Mesothelial cell of epicardium (in vitro differentiated cells): ENCODE results near the gene APOD. TPM values are rescaled to one million over a fixed set of nuclear protein-coding genes. Genes with fewer than 3 reads are reported as not detected.

ENCODE experiments used
- DNase-seq, 2 experiments: peaks; one replicate each; pipeline ENCODE4 v3.0.0; 2021; ENCODE audit warnings: low spot score in 2 of 2; ENCODE audit not compliant: unreplicated experiment in 2 of 2
- H3K27ac Mint-ChIP-seq: 2 replicates; pipeline ENCODE4 v1.8.0; 2021; ENCODE audit warnings: mixed read lengths
- H3K27me3 Mint-ChIP-seq: 2 replicates; pipeline ENCODE4 v1.8.0; 2021; ENCODE audit warnings: low read depth, mixed read lengths
- H3K36me3 Mint-ChIP-seq: 2 replicates; pipeline ENCODE4 v1.8.0; 2021; ENCODE audit warnings: mixed read lengths
- H3K4me1 Mint-ChIP-seq: 2 replicates; pipeline ENCODE4 v1.8.0; 2021; ENCODE audit warnings: mixed read lengths
- H3K4me3 Mint-ChIP-seq: 2 replicates; pipeline ENCODE4 v1.8.0; 2021; ENCODE audit warnings: mild to moderate bottlenecking, moderate library complexity, mixed read lengths
- H3K9me3 Mint-ChIP-seq: 2 replicates; pipeline ENCODE4 v1.8.0; 2021; ENCODE audit warnings: mixed read lengths
- total RNA-seq: library from RNA; stranded (reverse); gene quantifications from 3 replicates; pipeline ENCODE4 v1.2.1, GENCODE V29; 2021
- TF ChIP-seq, protein P1 (sequence below): fragments of 200-600 bp; sonication (generic); IDR thresholded peaks from one replicate; pipeline ENCODE4 v1.5.0; 2021; ENCODE audit warnings: antibody characterized with exemption; ENCODE audit not compliant: unreplicated experiment

APOD gene
- total RNA-seq, 1 donor from 2014 or later = 0.63 TPM

DNA sequence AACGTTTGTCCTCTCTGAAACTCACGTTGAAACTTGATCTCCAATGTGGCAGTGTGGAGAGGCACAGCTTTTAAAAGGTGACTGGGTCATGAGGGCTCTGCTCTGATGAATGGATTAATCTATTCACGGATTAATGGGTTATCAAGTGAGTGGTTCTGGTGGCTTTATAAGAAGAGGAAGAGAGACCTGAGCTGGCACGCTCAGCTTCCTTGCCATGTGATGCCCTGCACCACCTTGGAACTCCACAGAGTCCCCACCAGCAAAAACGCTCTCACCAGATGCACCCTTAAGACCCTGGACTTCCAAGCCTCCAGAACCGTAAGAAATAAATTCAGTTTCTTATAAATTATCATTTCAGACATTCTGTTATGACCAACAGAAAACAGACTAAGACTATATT lies 43.2 kb downstream of the APOD start:
- no peaks in the 10 kb centered on the region for H3K27me3 Mint-ChIP-seq
- peaks cover under 1% of the 10 kb centered on the region for H3K36me3 Mint-ChIP-seq
- TF ChIP-seq, protein P1, sequence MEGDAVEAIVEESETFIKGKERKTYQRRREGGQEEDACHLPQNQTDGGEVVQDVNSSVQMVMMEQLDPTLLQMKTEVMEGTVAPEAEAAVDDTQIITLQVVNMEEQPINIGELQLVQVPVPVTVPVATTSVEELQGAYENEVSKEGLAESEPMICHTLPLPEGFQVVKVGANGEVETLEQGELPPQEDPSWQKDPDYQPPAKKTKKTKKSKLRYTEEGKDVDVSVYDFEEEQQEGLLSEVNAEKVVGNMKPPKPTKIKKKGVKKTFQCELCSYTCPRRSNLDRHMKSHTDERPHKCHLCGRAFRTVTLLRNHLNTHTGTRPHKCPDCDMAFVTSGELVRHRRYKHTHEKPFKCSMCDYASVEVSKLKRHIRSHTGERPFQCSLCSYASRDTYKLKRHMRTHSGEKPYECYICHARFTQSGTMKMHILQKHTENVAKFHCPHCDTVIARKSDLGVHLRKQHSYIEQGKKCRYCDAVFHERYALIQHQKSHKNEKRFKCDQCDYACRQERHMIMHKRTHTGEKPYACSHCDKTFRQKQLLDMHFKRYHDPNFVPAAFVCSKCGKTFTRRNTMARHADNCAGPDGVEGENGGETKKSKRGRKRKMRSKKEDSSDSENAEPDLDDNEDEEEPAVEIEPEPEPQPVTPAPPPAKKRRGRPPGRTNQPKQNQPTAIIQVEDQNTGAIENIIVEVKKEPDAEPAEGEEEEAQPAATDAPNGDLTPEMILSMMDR = no peak
- H3K27ac Mint-ChIP-seq = no peak overlapping the region
- peaks cover 42% of the 10 kb centered on the region for H3K4me1 Mint-ChIP-seq
- peak overlapping the region; percentile 21 for H3K4me3 Mint-ChIP-seq
- no peak for DNase-seq
- H3K9me3 Mint-ChIP-seq = no peaks in the 10 kb centered on the region

DNA sequence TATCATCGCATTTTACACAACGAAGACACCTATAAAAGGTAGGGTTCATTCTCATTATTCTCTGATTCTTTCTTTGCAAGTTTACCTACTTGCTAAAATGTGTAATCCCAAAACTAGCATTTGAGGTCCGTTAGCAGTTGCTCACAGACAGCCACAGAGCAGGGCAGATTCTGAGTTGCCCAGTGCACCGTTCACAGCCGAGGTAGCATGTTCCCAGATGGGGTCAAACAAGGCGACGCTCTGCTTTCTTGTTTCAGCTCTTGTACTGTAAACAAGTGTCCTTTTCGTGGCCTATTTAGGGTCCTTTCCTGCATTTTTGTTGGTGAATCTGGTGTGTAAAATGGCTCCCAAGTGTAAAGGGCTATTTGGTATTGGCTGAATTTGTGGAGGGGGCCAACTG lies 43.7 kb downstream of the APOD start:
- Mint-ChIP-seq H3K27ac (no peak overlapping the region), H3K27me3 (no peaks in the 10 kb centered on the region), H3K4me3 (peak overlapping the region; percentile 24), H3K4me1 (peaks cover 43% of the 10 kb centered on the region), H3K9me3 (no peaks in the 10 kb centered on the region), H3K36me3 (peaks cover 6% of the 10 kb centered on the region)
- TF ChIP-seq, protein P1 = no peak
- DNase-seq = no peak

DNA sequence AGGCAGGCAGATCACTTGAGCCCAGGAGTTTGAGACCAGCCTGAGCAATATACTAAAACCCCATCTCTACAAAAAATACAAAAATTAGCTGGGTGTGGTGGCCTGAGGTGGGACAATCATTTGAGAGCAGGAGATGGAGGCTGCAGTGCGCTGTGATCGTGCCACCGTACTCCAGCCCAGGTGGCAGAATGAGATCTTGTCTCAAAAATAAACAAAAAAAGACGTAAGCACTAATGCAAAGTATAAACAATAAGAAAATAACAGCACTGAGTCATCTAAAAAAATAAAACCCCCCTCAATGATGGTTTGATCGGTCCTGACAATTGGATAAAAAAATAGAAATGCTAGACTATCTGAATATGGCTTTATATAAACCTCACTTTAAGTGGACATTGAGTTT lies 44.3 kb downstream of the APOD start:
- Mint-ChIP-seq H3K27ac (no peak overlapping the region), H3K4me3 (no peak overlapping the region)

DNA sequence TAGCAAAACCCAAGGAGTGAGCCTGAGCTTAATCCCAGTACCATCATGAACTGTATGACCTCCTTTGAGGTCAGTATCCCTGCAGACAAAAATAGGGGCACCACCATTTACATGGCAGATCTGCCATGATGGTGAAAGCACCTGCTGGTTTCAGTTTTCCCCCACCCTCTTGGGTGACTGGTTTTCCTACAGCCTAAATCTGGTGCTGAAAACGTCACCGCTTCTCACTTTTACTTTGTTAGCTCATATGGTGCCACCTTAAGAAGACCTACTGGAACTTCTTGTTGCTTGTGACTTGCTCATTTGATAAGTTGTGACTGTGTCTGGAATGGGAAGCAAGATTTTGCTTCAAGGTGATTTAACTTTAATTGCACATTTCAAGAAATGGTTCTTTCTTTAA lies 45.7 kb downstream of the APOD start:
- no peaks in the 10 kb centered on the region for H3K27me3 Mint-ChIP-seq
- H3K36me3 Mint-ChIP-seq = peaks cover 7% of the 10 kb centered on the region
- TF ChIP-seq, protein P1 = no peak
- no peak overlapping the region for H3K4me3 Mint-ChIP-seq
- H3K4me1 Mint-ChIP-seq = peaks cover 35% of the 10 kb centered on the region
- DNase-seq = no peak
- H3K27ac Mint-ChIP-seq = no peak overlapping the region
- H3K9me3 Mint-ChIP-seq = no peaks in the 10 kb centered on the region

More for the DNA sequence above, 44.3 kb downstream of the APOD start:
- Mint-ChIP-seq H3K9me3 (no peaks in the 10 kb centered on the region), H3K36me3 (peaks cover 7% of the 10 kb centered on the region), H3K4me1 (peaks cover 43% of the 10 kb centered on the region), H3K27me3 (no peaks in the 10 kb centered on the region)
- DNase-seq = no peak
- TF ChIP-seq, protein P1 = no peak

DNA sequence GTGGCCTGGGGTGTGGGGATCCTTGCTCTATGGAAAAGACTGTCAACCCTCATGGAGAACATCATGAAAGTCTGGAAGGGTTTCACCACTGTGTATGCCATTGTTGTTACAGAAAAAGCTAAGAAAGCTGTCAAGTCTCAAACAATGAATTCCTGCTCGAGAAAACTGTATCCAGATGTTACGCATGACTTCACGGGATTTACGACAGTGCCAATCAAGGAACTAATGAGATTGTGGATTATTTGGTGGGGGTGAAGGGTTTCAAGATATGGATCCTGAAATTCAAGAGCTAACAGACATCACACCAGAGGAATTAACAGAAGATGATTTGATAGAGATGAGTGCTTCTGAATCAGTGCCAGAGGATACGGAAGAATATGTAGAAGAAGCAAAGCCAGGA lies 48.4 kb downstream of the APOD start:
- no peak overlapping the region for H3K27ac Mint-ChIP-seq
- TF ChIP-seq, protein P1 = no peak
- DNase-seq = no peak
- H3K4me1 Mint-ChIP-seq = peaks cover 17% of the 10 kb centered on the region
- H3K9me3 Mint-ChIP-seq = no peaks in the 10 kb centered on the region
- H3K27me3 Mint-ChIP-seq = no peaks in the 10 kb centered on the region
- peaks cover 7% of the 10 kb centered on the region for H3K36me3 Mint-ChIP-seq
- H3K4me3 Mint-ChIP-seq = no peak overlapping the region

DNA sequence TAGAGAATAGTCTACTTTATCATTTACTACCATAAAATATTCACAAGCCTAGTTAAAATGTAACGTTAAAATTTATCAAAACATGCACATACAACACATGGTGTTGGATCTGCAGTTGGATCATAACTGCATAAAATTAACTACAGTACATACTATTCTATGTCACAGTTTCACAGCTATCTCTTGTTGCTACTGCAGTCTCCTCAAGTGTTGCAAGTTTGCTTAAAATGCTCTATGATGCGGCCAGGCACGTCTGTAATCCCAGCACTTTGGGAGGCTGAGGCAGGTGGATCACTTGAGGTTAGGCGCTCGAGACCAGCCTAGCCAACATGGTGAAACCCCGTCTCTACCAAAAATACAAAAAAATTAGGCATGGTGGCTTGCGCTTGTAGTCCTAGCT lies 50.9 kb downstream of the APOD start:
- Mint-ChIP-seq H3K9me3 (no peaks in the 10 kb centered on the region), H3K4me1 (peaks cover 3% of the 10 kb centered on the region), H3K4me3 (no peak overlapping the region)

More for the DNA sequence above, 50.9 kb downstream of the APOD start:
- no peak for DNase-seq
- H3K36me3 Mint-ChIP-seq = peaks cover 17% of the 10 kb centered on the region
- H3K27me3 Mint-ChIP-seq = no peaks in the 10 kb centered on the region
- no peak overlapping the region for H3K27ac Mint-ChIP-seq
- TF ChIP-seq, protein P1 = no peak
